ENCODE results near the gene KLHL29.

Gene KLHL29

GRCh38 chr2:23523373-23524260 lies 138.6 kb downstream of the KLHL29 start:
- TF ChIP-seq CTCF (conservative IDR thresholded peaks at IDR 0.05; ENCODE audit: low read length): no peak
- no peak for TF ChIP-seq EZH2phosphoT487 (IDR thresholded peaks at IDR 0.05; ENCODE audit: borderline replicate concordance)
- H4K20me1 ChIP-seq (ENCODE audit: insufficient read depth, low read length, poor library complexity, severe bottlenecking): no peaks in the 10 kb centered on the region
- H3K36me3 ChIP-seq (ENCODE audit: insufficient read depth, low read length): no peaks in the 10 kb centered on the region
- H3K9me3 ChIP-seq (ENCODE audit: insufficient read depth, low read depth, low read length): no peaks in the 10 kb centered on the region
- no peaks in the 10 kb centered on the region for H3K79me2 ChIP-seq (ENCODE audit: insufficient read depth, low read length)
- no peak overlapping the region for H3K9ac ChIP-seq (ENCODE audit: low read depth, low read length, poor library complexity, severe bottlenecking)
- no peaks in the 10 kb centered on the region for H3K9me2 ChIP-seq (replicated peaks; ENCODE audit: low read depth, low read length)
- H3K4me2 ChIP-seq (ENCODE audit: low read depth, low read length, poor library complexity, severe bottlenecking): no peak overlapping the region
- no peaks in the 10 kb centered on the region for H3K4me1 ChIP-seq (ENCODE audit: insufficient read depth, low read length, poor library complexity, severe bottlenecking)
- H3F3A ChIP-seq (ENCODE audit: low read depth): no peaks in the 10 kb centered on the region
- no peaks in the 10 kb centered on the region for H3K27me3 ChIP-seq (ENCODE audit: insufficient read depth, low read length, poor library complexity, severe bottlenecking)
- no peak overlapping the region for H3K4me3 ChIP-seq (ENCODE audit: low read length, poor library complexity, severe bottlenecking)
- no peak overlapping the region for H2AFZ ChIP-seq (ENCODE audit: low read length)

DNA sequence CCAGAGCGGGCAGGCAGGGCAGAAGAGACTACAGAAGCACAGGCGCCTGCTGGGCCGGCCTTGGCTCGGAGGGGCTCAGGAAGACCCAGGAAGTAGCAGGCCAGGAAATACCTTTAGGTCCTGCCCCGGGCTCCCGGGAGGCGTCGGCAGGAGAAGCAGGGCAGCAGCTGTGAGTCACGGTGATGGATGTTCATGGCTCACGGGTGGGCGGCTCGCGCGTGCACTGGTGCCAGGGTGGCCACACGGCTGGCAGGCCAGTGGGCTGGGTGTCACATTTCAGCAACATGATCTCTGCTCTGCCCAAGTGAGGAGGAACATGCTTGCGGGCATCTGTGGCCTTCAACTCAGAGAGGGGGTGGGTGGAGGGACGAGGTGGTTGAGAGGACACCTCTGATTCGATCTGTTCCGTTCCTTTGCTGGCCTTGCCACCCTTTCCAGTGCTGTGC lies 139.3 kb downstream of the KLHL29 start:
- H3K9me3 ChIP-seq (ENCODE audit: insufficient read depth, low read depth, low read length): no peaks in the 10 kb centered on the region
- H3K4me2 ChIP-seq (ENCODE audit: low read depth, low read length, poor library complexity, severe bottlenecking): no peak overlapping the region
- H2AFZ ChIP-seq (ENCODE audit: low read length): no peak overlapping the region

DNA sequence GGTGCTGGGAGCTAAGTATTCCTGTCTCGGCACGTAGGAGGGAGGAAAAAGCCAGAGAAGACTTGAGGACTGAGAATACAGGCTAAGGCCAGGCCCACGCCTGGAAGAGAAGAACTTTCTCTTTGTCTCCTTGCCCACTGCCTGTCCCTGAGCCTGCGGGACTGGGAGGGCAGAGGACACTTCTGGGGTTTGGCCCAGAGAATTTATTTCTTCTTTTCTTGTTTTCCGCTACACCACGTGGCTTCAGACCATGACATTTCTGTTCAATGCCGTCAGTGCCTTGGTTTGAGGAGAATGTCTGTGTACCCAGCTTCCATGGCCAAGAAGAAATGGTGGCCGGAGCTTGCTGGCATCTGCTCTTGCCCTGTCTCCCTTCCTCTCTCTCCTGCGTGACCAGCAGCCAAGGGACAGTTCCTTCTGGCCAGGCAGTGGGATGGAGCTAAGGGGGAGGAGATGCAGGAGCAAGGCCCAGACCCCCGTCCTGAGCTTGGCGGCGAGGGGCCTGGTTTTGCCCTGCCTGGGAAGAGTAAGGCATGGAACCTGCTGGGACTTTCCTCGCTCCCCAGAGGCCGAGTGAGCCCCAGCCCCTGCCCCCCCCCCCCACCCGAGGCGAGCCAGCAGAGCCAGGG lies 140.3 kb downstream of the KLHL29 start:
- no peaks in the 10 kb centered on the region for H4K20me1 ChIP-seq (ENCODE audit: insufficient read depth, low read length, poor library complexity, severe bottlenecking)
- H3K4me3 ChIP-seq (ENCODE audit: low read length, poor library complexity, severe bottlenecking): no peak overlapping the region
- no peak overlapping the region for H3K9ac ChIP-seq (ENCODE audit: low read depth, low read length, poor library complexity, severe bottlenecking)
- H3K4me2 ChIP-seq (ENCODE audit: low read depth, low read length, poor library complexity, severe bottlenecking): no peak overlapping the region
- no peaks in the 10 kb centered on the region for H3K4me1 ChIP-seq (ENCODE audit: insufficient read depth, low read length, poor library complexity, severe bottlenecking)
- no peaks in the 10 kb centered on the region for H3K27me3 ChIP-seq (ENCODE audit: insufficient read depth, low read length, poor library complexity, severe bottlenecking)
- H2AFZ ChIP-seq (ENCODE audit: low read length): no peak overlapping the region
- no peak for TF ChIP-seq EZH2phosphoT487 (IDR thresholded peaks at IDR 0.05; ENCODE audit: borderline replicate concordance)
- TF ChIP-seq CTCF (conservative IDR thresholded peaks at IDR 0.05; ENCODE audit: low read length): no peak
- no peaks in the 10 kb centered on the region for H3K36me3 ChIP-seq (ENCODE audit: insufficient read depth, low read length)
- H3K9me3 ChIP-seq (ENCODE audit: insufficient read depth, low read depth, low read length): no peaks in the 10 kb centered on the region
- no peaks in the 10 kb centered on the region for H3K9me2 ChIP-seq (replicated peaks; ENCODE audit: low read depth, low read length)
- H3F3A ChIP-seq (ENCODE audit: low read depth): no peaks in the 10 kb centered on the region
- H3K79me2 ChIP-seq (ENCODE audit: insufficient read depth, low read length): no peaks in the 10 kb centered on the region

More for the DNA sequence above, 139.3 kb downstream of the KLHL29 start:
- Histone ChIP-seq H3K9ac (ENCODE audit: low read depth, low read length, poor library complexity, severe bottlenecking) (no peak overlapping the region), H4K20me1 (ENCODE audit: insufficient read depth, low read length, poor library complexity, severe bottlenecking) (no peaks in the 10 kb centered on the region), H3K27me3 (ENCODE audit: insufficient read depth, low read length, poor library complexity, severe bottlenecking) (no peaks in the 10 kb centered on the region), H3K36me3 (ENCODE audit: insufficient read depth, low read length) (no peaks in the 10 kb centered on the region), H3K4me3 (ENCODE audit: low read length, poor library complexity, severe bottlenecking) (no peak overlapping the region), H3K9me2 (replicated peaks; ENCODE audit: low read depth, low read length) (no peaks in the 10 kb centered on the region), H3K79me2 (ENCODE audit: insufficient read depth, low read length) (no peaks in the 10 kb centered on the region), H3F3A (ENCODE audit: low read depth) (no peaks in the 10 kb centered on the region), H3K4me1 (ENCODE audit: insufficient read depth, low read length, poor library complexity, severe bottlenecking) (no peaks in the 10 kb centered on the region)
- no peak for TF ChIP-seq EZH2phosphoT487 (IDR thresholded peaks at IDR 0.05; ENCODE audit: borderline replicate concordance)
- no peak for TF ChIP-seq CTCF (conservative IDR thresholded peaks at IDR 0.05; ENCODE audit: low read length)

Measured in Loucy (cell line).